RPMI8226 (cell line): ENCODE data around the gene IL1RAPL1.

Experiments
- DNase-seq: peaks from one replicate; pipeline ENCODE4 v3.0.0-alpha.2; 2015

IL1RAPL1 gene

GRCh38 chrX:29453333-29453732 lies 866.1 kb downstream of the IL1RAPL1 start:
- DNase-seq, result no peak

GRCh38 chrX:29455702-29456101 lies 868.5 kb downstream of the IL1RAPL1 start:
- DNase-seq, result no peak

GRCh38 chrX:29461039-29461438 lies 873.8 kb downstream of the IL1RAPL1 start:
- DNase-seq, result no peak

- no peak for DNase-seq
Observed at GRCh38 chrX:29466456-29466855, 879.2 kb downstream of the IL1RAPL1 start.

- DNase-seq, result no peak
Observed at GRCh38 chrX:29468911-29469494, 881.8 kb downstream of the IL1RAPL1 start.

GRCh38 chrX:29470030-29470429 lies 882.8 kb downstream of the IL1RAPL1 start:
- DNase-seq, result no peak

GRCh38 chrX:29471829-29472228 lies 884.6 kb downstream of the IL1RAPL1 start:
- DNase-seq, result no peak

- DNase-seq, result no peak
Observed at GRCh38 chrX:29477878-29478277, 890.6 kb downstream of the IL1RAPL1 start.

GRCh38 chrX:29478336-29479069 lies 891.3 kb downstream of the IL1RAPL1 start:
- DNase-seq, result peak; percentile 20

- DNase-seq, result no peak
Observed at GRCh38 chrX:29487214-29487613, 900.0 kb downstream of the IL1RAPL1 start.

GRCh38 chrX:29487714-29488113 lies 900.5 kb downstream of the IL1RAPL1 start:
- no peak for DNase-seq

- DNase-seq, result no peak
Observed at GRCh38 chrX:29488919-29489318, 901.7 kb downstream of the IL1RAPL1 start.

- no peak for DNase-seq
Observed at GRCh38 chrX:29490606-29491005, 903.4 kb downstream of the IL1RAPL1 start.

- no peak for DNase-seq
Observed at GRCh38 chrX:29491659-29492058, 904.4 kb downstream of the IL1RAPL1 start.

GRCh38 chrX:29496636-29497180 lies 909.5 kb downstream of the IL1RAPL1 start:
- no peak for DNase-seq

- no peak for DNase-seq
Observed at GRCh38 chrX:29506729-29507128, 919.5 kb downstream of the IL1RAPL1 start.

GRCh38 chrX:29518100-29518499 lies 930.9 kb downstream of the IL1RAPL1 start:
- no peak for DNase-seq

GRCh38 chrX:29528281-29528680 lies 941.0 kb downstream of the IL1RAPL1 start:
- DNase-seq, result no peak

GRCh38 chrX:29530501-29530900 lies 943.3 kb downstream of the IL1RAPL1 start:
- no peak for DNase-seq

GRCh38 chrX:29531336-29531735 lies 944.1 kb downstream of the IL1RAPL1 start:
- no peak for DNase-seq

GRCh38 chrX:29535212-29536162 lies 948.2 kb downstream of the IL1RAPL1 start:
- no peak for DNase-seq

- DNase-seq, result no peak
Observed at GRCh38 chrX:29541038-29541437, 953.8 kb downstream of the IL1RAPL1 start.

- no peak for DNase-seq
Observed at GRCh38 chrX:29542152-29542551, 954.9 kb downstream of the IL1RAPL1 start.
